Uterus (tissue), 4 donors: Measurements from ENCODE around the gene RASAL2. TPM values are rescaled to one million over a fixed set of nuclear protein-coding genes. Genes with fewer than 3 reads are reported as not detected.

Experiments used
- DNase-seq, 2 donors: peaks; one replicate each; pipeline ENCODE4 v3.0.0-alpha.2; 2019 to 2020
- H3K27ac ChIP-seq, 2 donors: fragments of 200-600 bp; sonication (generic); 1 replicate in 1 of 2; 2 replicates in 1 of 2; pipeline ENCODE4 v1.5.1; 2016 to 2018
- H3K27me3 ChIP-seq, 2 donors: fragments of 200-600 bp; sonication (generic); one replicate each; pipeline ENCODE4 v1.5.1; 2018 to 2019; ENCODE audit warnings: control low read depth in 1 of 2
- H3K36me3 ChIP-seq, 2 donors: fragments of 200-600 bp; sonication (generic); one replicate each; pipeline ENCODE4 v1.5.1; 2019; ENCODE audit warnings: control low read depth in 1 of 2
- H3K4me1 ChIP-seq, 2 donors: fragments of 200-600 bp; sonication (generic); one replicate each; pipeline ENCODE4 v1.5.1; 2018 to 2019; ENCODE audit warnings: control low read depth in 1 of 2
- H3K4me3 ChIP-seq, 2 donors: fragments of 200-600 bp; sonication (generic); 1 replicate in 1 of 2; 2 replicates in 1 of 2; pipeline ENCODE4 v1.5.1; 2018 to 2019; ENCODE audit warnings: mild to moderate bottlenecking in 1 of 2
- H3K9me3 ChIP-seq, 2 donors: fragments of 200-600 bp; sonication (generic); one replicate each; pipeline ENCODE4 v1.5.1; 2019; ENCODE audit warnings: control low read depth in 1 of 2
- CTCF ChIP-seq, 4 experiments: fragments of 200-600 bp in 2 of 4; fragments of 450-650 bp in 2 of 4; sonication (generic) in 2 of 4; IDR thresholded peaks; one replicate each; pipeline ENCODE4 v1.5.1; 2016 to 2019; ENCODE audit warnings: antibody characterized with exemption in 4 of 4, mild to moderate bottlenecking in 2 of 4, moderate library complexity in 1 of 4
- POLR2A ChIP-seq, 2 donors: fragments of 450-650 bp; IDR thresholded peaks; one replicate each; pipeline ENCODE4 v1.6.1; 2016; ENCODE audit warnings: antibody characterized with exemption in 2 of 2, mild to moderate bottlenecking in 1 of 2, moderate library complexity in 1 of 2
- intact Hi-C: fragments of 100-400 bp; cut with DNase I; formaldehyde crosslinking; loops from one replicate; pipeline ENCODE4 v1.15.1; 2023; ENCODE audit warnings: low total_unique reads
- total RNA-seq, 4 donors: library from RNA; depleted of rRNA in 3 of 4; stranded (reverse); fragments of >200 nt in 3 of 4; gene quantifications; one replicate each; pipeline versions ENCODE4 v1.1.0 to v1.2.4, GENCODE V29; 2014 to 2023
- donor health status: DM: yes; HTN: yes; CAD: no.

RASAL2 gene
- total RNA-seq, 4 donors from 2014 or later: 10.0 to 42.5 (median 29.8) TPM

GRCh38 chr1:178335426-178335825 is 241.5 kb downstream of the RASAL2 start:
- H3K9me3 ChIP-seq: no peaks in the 10 kb centered on the region
- intact Hi-C loops: no loop called here
- H3K4me1 ChIP-seq: no peaks in the 10 kb centered on the region
- H3K36me3 ChIP-seq: no peaks in the 10 kb centered on the region
- TF ChIP-seq POLR2A (IDR thresholded peaks at IDR 0.05): no peak
- no peak for TF ChIP-seq CTCF (IDR thresholded peaks at IDR 0.05)
- H3K27ac ChIP-seq: no peak overlapping the region
- no peak overlapping the region for H3K4me3 ChIP-seq
- DNase-seq: no peak
- no peaks in the 10 kb centered on the region for H3K27me3 ChIP-seq

- intact Hi-C loops: no loop called here
- Histone ChIP-seq H3K27me3 (no peaks in the 10 kb centered on the region), H3K36me3 (no peaks in the 10 kb centered on the region), H3K4me3 (no peak overlapping the region), H3K27ac (no peak overlapping the region), H3K9me3 (no peaks in the 10 kb centered on the region), H3K4me1 (no peaks in the 10 kb centered on the region)
- TF ChIP-seq CTCF (IDR thresholded peaks at IDR 0.05): no peak
- no peak for TF ChIP-seq POLR2A (IDR thresholded peaks at IDR 0.05)
- DNase-seq: no peak
Measured at GRCh38 chr1:178337091-178337706, 243.3 kb downstream of the RASAL2 start.

GRCh38 chr1:178339834-178340233 is 245.9 kb downstream of the RASAL2 start:
- no peaks in the 10 kb centered on the region for H3K36me3 ChIP-seq
- H3K4me1 ChIP-seq: no peaks in the 10 kb centered on the region
- DNase-seq: no peak
- intact Hi-C loops: no loop called here
- no peak overlapping the region for H3K4me3 ChIP-seq
- no peaks in the 10 kb centered on the region for H3K27me3 ChIP-seq
- no peaks in the 10 kb centered on the region for H3K9me3 ChIP-seq
- H3K27ac ChIP-seq: no peak overlapping the region
- TF ChIP-seq POLR2A (IDR thresholded peaks at IDR 0.05) (no peak), CTCF (IDR thresholded peaks at IDR 0.05) (no peak)

- TF ChIP-seq CTCF (IDR thresholded peaks at IDR 0.05): no peak
- TF ChIP-seq POLR2A (IDR thresholded peaks at IDR 0.05): no peak
- intact Hi-C loops: no loop called here
- no peak overlapping the region for H3K27ac ChIP-seq
- no peaks in the 10 kb centered on the region for H3K36me3 ChIP-seq
- H3K9me3 ChIP-seq: no peaks in the 10 kb centered on the region
- no peak overlapping the region for H3K4me3 ChIP-seq
- H3K27me3 ChIP-seq: no peaks in the 10 kb centered on the region
- peak; percentile 19 to 25 for DNase-seq
- H3K4me1 ChIP-seq: no peaks in the 10 kb centered on the region
Measured at GRCh38 chr1:178341261-178341956, 247.5 kb downstream of the RASAL2 start.

GRCh38 chr1:178342745-178343144 is 248.8 kb downstream of the RASAL2 start:
- TF ChIP-seq POLR2A (IDR thresholded peaks at IDR 0.05) (no peak), CTCF (IDR thresholded peaks at IDR 0.05) (no peak)
- DNase-seq: no peak
- Histone ChIP-seq H3K9me3 (no peaks in the 10 kb centered on the region), H3K27me3 (no peaks in the 10 kb centered on the region), H3K4me1 (no peaks in the 10 kb centered on the region), H3K36me3 (no peaks in the 10 kb centered on the region), H3K27ac (no peak overlapping the region), H3K4me3 (no peak overlapping the region)
- intact Hi-C loops: no loop called here
